Tongue (tissue), 2 donors: ENCODE measurements around the gene RPS17. TPM values are rescaled to one million over a fixed set of nuclear protein-coding genes. Genes with fewer than 3 reads are reported as not detected.
"Not testable (repeated sequence)": the region's sequence is repeated elsewhere in the genome, so short reads cannot be mapped to it uniquely, and the experiment has no call there.

Experiments used
- DNase-seq: peaks from one replicate; pipeline ENCODE4 v3.0.0-alpha.2; 2015
- total RNA-seq: library from RNA; depleted of rRNA; stranded (reverse); fragments of >200 nt; gene quantifications from one replicate; pipeline ENCODE4 v1.2.3, GENCODE V29; 2014

Gene RPS17
- total RNA-seq, 1 donor from 2014 or later = 1,308 TPM

GRCh38 chr15:82545478-82545877 is 5.2 kb upstream of the RPS17 start:
- DNase-seq = no peak

- no peak for DNase-seq
Observed at GRCh38 chr15:82545002-82545401, 4.7 kb upstream of the RPS17 start.

GRCh38 chr15:82544431-82544830 is 4.2 kb upstream of the RPS17 start:
- no peak for DNase-seq

- no peak for DNase-seq
Observed at GRCh38 chr15:82543160-82543559, 2.9 kb upstream of the RPS17 start.

GRCh38 chr15:82540984-82541431 is 751 bp upstream of the RPS17 start:
- DNase-seq = no peak

GRCh38 chr15:82539691-82540054 is 584 bp downstream of the RPS17 start:
- peak; percentile 29 for DNase-seq

- DNase-seq = no peak
Observed at GRCh38 chr15:82538961-82539690, 1.1 kb downstream of the RPS17 start.

- DNase-seq = no peak
Observed at GRCh38 chr15:82537351-82537908, 2.8 kb downstream of the RPS17 start.

- no peak for DNase-seq
Observed at GRCh38 chr15:82536409-82537350, 3.6 kb downstream of the RPS17 start.

- no peak for DNase-seq
Observed at GRCh38 chr15:82535566-82536408, 4.5 kb downstream of the RPS17 start.

GRCh38 chr15:82535151-82535550 is 5.1 kb downstream of the RPS17 start:
- DNase-seq = not testable (repeated sequence)

- DNase-seq = not testable (repeated sequence)
Observed at GRCh38 chr15:82534457-82534861, 5.8 kb downstream of the RPS17 start.

GRCh38 chr15:82533801-82534200 is 6.5 kb downstream of the RPS17 start:
- DNase-seq = no peak

- DNase-seq = no peak
Observed at GRCh38 chr15:82532991-82533481, 7.2 kb downstream of the RPS17 start.

GRCh38 chr15:82532383-82532990 is 7.8 kb downstream of the RPS17 start:
- DNase-seq = no peak

- DNase-seq = no peak
Observed at GRCh38 chr15:82531496-82532382, 8.5 kb downstream of the RPS17 start.

- peak; percentile 72 for DNase-seq
Observed at GRCh38 chr15:82530606-82531379, 9.5 kb downstream of the RPS17 start.

GRCh38 chr15:82530006-82530405 is 10.3 kb downstream of the RPS17 start:
- no peak for DNase-seq

GRCh38 chr15:82513587-82513986 is 26.7 kb downstream of the RPS17 start:
- not testable (repeated sequence) for DNase-seq
